NB4 (cell line): Measurements from ENCODE around the gene IL17C.

ENCODE experiments used
- CTCF ChIP-seq: IDR thresholded peaks from one replicate; pipeline ENCODE4 v1.5.1; 2012; ENCODE audit warnings: low read depth, low read length
- MYC ChIP-seq: IDR thresholded peaks from 2 replicates; pipeline ENCODE4 v1.6.1; 2011; ENCODE audit warnings: low read depth, low read length
- POLR2A ChIP-seq: IDR thresholded peaks from 2 replicates; pipeline ENCODE4 v1.6.1; 2011; ENCODE audit warnings: mild to moderate bottlenecking; ENCODE audit not compliant: insufficient read length; ENCODE audit errors: extremely low read depth
- TF ChIP-seq, protein P1 (sequence below): IDR thresholded peaks from 2 replicates; pipeline ENCODE4 v1.6.1; 2011; ENCODE audit warnings: low read depth, low read length

DNA sequence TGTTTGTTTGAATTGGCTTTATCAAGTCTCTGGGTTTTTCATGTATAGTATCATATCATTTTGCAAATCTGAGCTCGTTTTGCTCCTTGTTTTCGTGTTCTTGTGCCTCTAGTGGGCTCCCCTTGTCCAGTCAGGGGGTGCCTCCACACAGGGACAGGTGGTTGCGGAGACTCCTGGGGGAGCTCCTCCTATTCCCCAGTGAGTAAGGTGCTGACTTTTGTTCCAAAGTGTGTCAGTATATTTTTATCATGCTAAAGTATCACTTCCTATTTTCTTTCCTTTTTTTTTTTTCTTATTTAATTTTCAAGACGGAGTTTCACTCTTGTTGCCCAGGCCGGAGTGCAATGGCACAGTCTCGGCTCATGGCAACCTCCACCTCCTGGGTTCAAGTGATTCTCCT is 30.3 kb upstream of the IL17C start:
- TF ChIP-seq CTCF (no peak), MYC (no peak), POLR2A (no peak)
- TF ChIP-seq, protein P1, sequence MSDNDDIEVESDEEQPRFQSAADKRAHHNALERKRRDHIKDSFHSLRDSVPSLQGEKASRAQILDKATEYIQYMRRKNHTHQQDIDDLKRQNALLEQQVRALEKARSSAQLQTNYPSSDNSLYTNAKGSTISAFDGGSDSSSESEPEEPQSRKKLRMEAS, result no peak
